ENCODE measurements around the gene MLH3.

The MLH3 gene

DNA sequence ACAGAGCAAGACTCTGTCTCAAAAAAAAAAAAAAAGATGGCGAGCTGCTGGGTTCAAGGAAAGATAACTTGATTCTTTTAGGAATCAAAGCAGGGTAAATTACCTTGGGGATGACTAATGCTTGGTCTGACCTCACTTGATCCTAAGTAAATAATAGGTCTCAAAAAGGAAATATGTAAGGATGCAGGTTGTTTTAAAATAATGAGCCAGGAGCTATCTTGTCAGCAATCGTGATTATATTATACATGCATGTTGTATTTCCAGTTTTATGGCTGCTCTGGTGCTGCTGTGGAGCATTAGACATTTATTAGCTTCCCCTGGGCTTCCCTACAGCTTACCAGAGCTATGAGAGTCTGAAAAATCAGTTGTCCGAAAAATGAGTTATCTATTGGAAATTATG lies 45.9 kb downstream of the MLH3 start:
- no peak overlapping the region for H3K9ac ChIP-seq (ENCODE audit: low read length)
- no peak overlapping the region for H3K18ac ChIP-seq (ENCODE audit: low read depth in 1 of 2, low read length in 2 of 2)
- H3K36me3 ChIP-seq (ENCODE audit: control insufficient read depth in 1 of 2, insufficient read depth in 2 of 2, low read depth in 1 of 2, low read length in 2 of 2) = peaks cover 12 to 55% of the 10 kb centered on the region in 2 experiments
- H4K8ac ChIP-seq (ENCODE audit: low read length) = no peak overlapping the region
- no peak overlapping the region for H3K27ac ChIP-seq (ENCODE audit: low read length, poor library complexity, severe bottlenecking)
- H4K91ac ChIP-seq (ENCODE audit: low read length) = no peak overlapping the region
- no peak overlapping the region for H3K14ac ChIP-seq (ENCODE audit: low read length in 2 of 2)
- H2AK5ac ChIP-seq (ENCODE audit: low read length, severe bottlenecking) = no peak overlapping the region
- H3K79me1 ChIP-seq (replicated peaks; ENCODE audit: low read length, poor library complexity, severe bottlenecking) = peaks cover 19% of the 10 kb centered on the region
- no peaks in the 10 kb centered on the region for H3K9me3 ChIP-seq (ENCODE audit: control insufficient read depth, low read length)
- no peak for DNase-seq
- H2BK5ac ChIP-seq (ENCODE audit: low read depth, low read length, poor library complexity, severe bottlenecking) = no peak overlapping the region
- peaks cover 4% of the 10 kb centered on the region for H3K4me1 ChIP-seq (ENCODE audit: control insufficient read depth, insufficient read depth, low read depth, low read length)
- 95% methylated on average over 2 of the region's 3 CpGs for WGBS
- H2BK120ac ChIP-seq (ENCODE audit: low read depth, low read length) = no peak overlapping the region
- no peak overlapping the region for H3K4me2 ChIP-seq (ENCODE audit: low read length, poor library complexity, severe bottlenecking)
- H3K23ac ChIP-seq (ENCODE audit: low read length in 2 of 2) = no peak overlapping the region
- H2AFZ ChIP-seq (ENCODE audit: low read depth, low read length) = no peak overlapping the region
- no peak overlapping the region for H3K4me3 ChIP-seq (ENCODE audit: insufficient read depth in 1 of 2, low read depth in 1 of 2, low read length in 2 of 2)
- no peak overlapping the region for H2BK15ac ChIP-seq (ENCODE audit: low read depth, poor library complexity, severe bottlenecking)
- no peak overlapping the region for H3K4ac ChIP-seq (ENCODE audit: low read depth in 1 of 2, low read length in 2 of 2)
- H3K27me3 ChIP-seq (ENCODE audit: control insufficient read depth in 1 of 2, insufficient read depth in 1 of 2, low read length in 2 of 2) = no peaks in the 10 kb centered on the region
- no peak overlapping the region for H2BK12ac ChIP-seq (ENCODE audit: low read length in 2 of 2)

DNA sequence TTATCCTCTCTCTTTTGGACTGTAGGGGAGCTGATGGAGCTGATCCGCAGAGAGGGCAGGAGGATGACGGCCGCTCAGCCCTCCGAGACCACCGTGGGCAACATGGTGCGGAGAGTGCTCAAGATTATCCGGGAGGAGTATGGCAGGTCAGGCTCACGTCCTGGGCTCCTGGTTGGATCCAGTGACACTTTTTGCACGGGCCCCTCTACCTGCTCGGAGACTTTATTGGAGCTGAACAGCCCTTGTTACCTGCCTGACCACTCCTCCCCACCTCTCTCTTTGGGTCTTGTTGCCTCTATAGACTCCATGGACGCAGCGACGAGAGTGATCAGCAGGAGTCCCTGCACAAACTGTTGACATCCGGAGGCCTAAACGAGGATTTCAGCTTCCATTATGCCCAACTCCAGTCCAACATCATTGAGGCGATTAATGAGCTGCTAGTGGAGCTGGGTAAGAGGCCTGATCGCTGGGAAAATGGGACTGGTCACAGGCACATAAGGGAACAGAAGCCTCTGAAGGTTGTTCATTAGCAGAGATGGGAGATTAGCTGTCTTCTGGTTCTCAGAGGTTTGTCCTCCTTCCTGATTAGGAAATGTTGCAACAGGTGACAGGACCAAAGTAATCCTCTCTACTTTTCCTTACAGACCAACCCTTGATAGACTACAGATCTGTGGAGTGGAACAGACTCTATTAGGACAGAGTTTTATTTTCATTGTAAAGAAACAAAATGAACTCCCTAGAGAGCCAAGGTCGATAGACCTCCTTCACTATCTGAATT lies 47.8 kb downstream of the MLH3 start:
- Histone ChIP-seq H2BK15ac (ENCODE audit: low read depth, poor library complexity, severe bottlenecking) (no peak overlapping the region), H3K4me3 (ENCODE audit: insufficient read depth in 1 of 2, low read depth in 1 of 2, low read length in 2 of 2) (peak overlapping the region; percentile 84 to 94), H3K9me3 (ENCODE audit: control insufficient read depth, low read length) (no peaks in the 10 kb centered on the region), H3K27me3 (ENCODE audit: control insufficient read depth in 1 of 2, insufficient read depth in 1 of 2, low read length in 2 of 2) (no peaks in the 10 kb centered on the region), H4K8ac (ENCODE audit: low read length) (peak overlapping the region; percentile 88), H3K4me2 (ENCODE audit: low read length, poor library complexity, severe bottlenecking) (peak overlapping the region; percentile 63), H2BK12ac (ENCODE audit: low read length in 2 of 2) (peak overlapping the region in 1 of 2 experiments; percentile 47), H3K79me1 (replicated peaks; ENCODE audit: low read length, poor library complexity, severe bottlenecking) (peaks cover 19% of the 10 kb centered on the region), H3K4me1 (ENCODE audit: control insufficient read depth, insufficient read depth, low read depth, low read length) (peaks cover 4% of the 10 kb centered on the region), H3K18ac (ENCODE audit: low read depth in 1 of 2, low read length in 2 of 2) (peak overlapping the region; percentile 46 to 67), H2BK120ac (ENCODE audit: low read depth, low read length) (peak overlapping the region; percentile 27), H3K23ac (ENCODE audit: low read length in 2 of 2) (peak overlapping the region in 1 of 2 experiments; percentile 46), H3K4ac (ENCODE audit: low read depth in 1 of 2, low read length in 2 of 2) (peak overlapping the region; percentile 69 to 90), H2BK5ac (ENCODE audit: low read depth, low read length, poor library complexity, severe bottlenecking) (no peak overlapping the region), H3K9ac (ENCODE audit: low read length) (peak overlapping the region; percentile 94), H3K27ac (ENCODE audit: low read length, poor library complexity, severe bottlenecking) (peak overlapping the region; percentile 1), H3K36me3 (ENCODE audit: control insufficient read depth in 1 of 2, insufficient read depth in 2 of 2, low read depth in 1 of 2, low read length in 2 of 2) (peaks cover 8 to 36% of the 10 kb centered on the region in 2 experiments), H3K14ac (ENCODE audit: low read length in 2 of 2) (peak overlapping the region in 1 of 2 experiments; percentile 78), H2AFZ (ENCODE audit: low read depth, low read length) (peak overlapping the region; percentile 90), H2AK5ac (ENCODE audit: low read length, severe bottlenecking) (peak overlapping the region; percentile 27), H4K91ac (ENCODE audit: low read length) (peak overlapping the region; percentile 47)
- 15% methylated on average over 18 of the region's 18 CpGs for WGBS
- DNase-seq = peak; percentile 24

DNA sequence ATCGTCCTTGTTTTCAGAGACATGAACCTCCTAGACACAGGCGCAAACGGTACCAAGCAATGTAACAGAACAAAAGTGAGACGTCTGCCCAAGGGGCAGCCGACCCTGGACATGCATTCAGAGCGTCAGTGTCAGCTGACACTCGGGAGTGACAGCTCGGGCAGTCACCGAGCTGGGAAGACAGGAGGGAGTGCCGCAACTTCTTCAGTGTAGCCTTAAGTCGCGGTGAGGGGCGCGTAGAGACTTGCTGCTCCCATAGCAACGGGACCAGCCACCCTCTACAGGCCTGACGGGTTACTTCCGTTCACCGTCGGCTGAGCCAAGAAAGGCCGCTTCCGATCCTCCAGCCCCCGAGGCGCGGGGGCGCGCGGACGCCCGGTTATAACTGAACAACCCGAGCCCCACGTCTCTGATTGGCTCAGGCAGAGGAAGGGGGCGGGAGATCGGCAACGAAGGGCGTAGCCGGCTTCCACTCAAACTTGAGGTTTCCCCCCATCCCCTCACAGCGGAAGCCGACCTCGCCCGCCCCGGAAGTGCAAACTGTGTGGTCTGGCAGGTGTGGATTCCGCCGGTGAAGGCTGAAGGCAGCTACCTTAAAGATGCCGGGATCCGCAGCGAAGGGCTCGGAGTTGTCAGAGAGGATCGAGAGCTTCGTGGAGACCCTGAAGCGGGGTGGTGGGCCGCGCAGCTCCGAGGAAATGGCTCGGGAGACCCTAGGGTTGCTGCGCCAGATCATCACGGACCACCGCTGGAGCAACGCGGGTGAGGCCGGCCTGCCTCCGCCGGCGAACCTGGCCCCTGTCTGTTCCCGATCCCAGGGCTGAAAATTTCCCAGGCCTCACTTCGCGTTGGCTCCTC lies 48.6 kb downstream of the MLH3 start, which contains the start of gene EIF2B2:
EIF2B2 (plus strand) TSS at position 530 of the 858 bp plus-strand sequence; CDS start at position 600, 70 bp downstream.
- H3K4me1 ChIP-seq (ENCODE audit: control insufficient read depth, insufficient read depth, low read depth, low read length) = peaks cover 4% of the 10 kb centered on the region
- H2BK5ac ChIP-seq (ENCODE audit: low read depth, low read length, poor library complexity, severe bottlenecking) = no peak within 1 kb of the TSS
- H2BK15ac ChIP-seq (ENCODE audit: low read depth, poor library complexity, severe bottlenecking) = no peak within 1 kb of the TSS
- peak within 1 kb of the TSS; percentile 27 for H2AK5ac ChIP-seq (ENCODE audit: low read length, severe bottlenecking)
- H3K4ac ChIP-seq (ENCODE audit: low read depth in 1 of 2, low read length in 2 of 2) = peak within 1 kb of the TSS; percentile 69 to 90
- H2AFZ ChIP-seq (ENCODE audit: low read depth, low read length) = peak within 1 kb of the TSS; percentile 90
- H3K27me3 ChIP-seq (ENCODE audit: control insufficient read depth in 1 of 2, insufficient read depth in 1 of 2, low read length in 2 of 2) = no peaks in the 10 kb centered on the region
- peak within 1 kb of the TSS; percentile 47 for H4K91ac ChIP-seq (ENCODE audit: low read length)
- peak within 1 kb of the TSS; percentile 34 for H3K27ac ChIP-seq (ENCODE audit: low read length, poor library complexity, severe bottlenecking)
- peak within 1 kb of the TSS; percentile 70 to 84 for H3K18ac ChIP-seq (ENCODE audit: low read depth in 1 of 2, low read length in 2 of 2)
- peak within 1 kb of the TSS; percentile 63 for H3K4me2 ChIP-seq (ENCODE audit: low read length, poor library complexity, severe bottlenecking)
- H3K79me1 ChIP-seq (replicated peaks; ENCODE audit: low read length, poor library complexity, severe bottlenecking) = peaks cover 17% of the 10 kb centered on the region
- peaks cover 5 to 27% of the 10 kb centered on the region in 2 experiments for H3K36me3 ChIP-seq (ENCODE audit: control insufficient read depth in 1 of 2, insufficient read depth in 2 of 2, low read depth in 1 of 2, low read length in 2 of 2)
- 1% methylated on average over 55 of the region's 66 CpGs for WGBS
- H3K14ac ChIP-seq (ENCODE audit: low read length in 2 of 2) = peak within 1 kb of the TSS in 1 of 2 experiments; percentile 78
- H3K4me3 ChIP-seq (ENCODE audit: insufficient read depth in 1 of 2, low read depth in 1 of 2, low read length in 2 of 2) = peak within 1 kb of the TSS; percentile 84 to 94
- peak; percentile 98 for DNase-seq
- H4K8ac ChIP-seq (ENCODE audit: low read length) = peak within 1 kb of the TSS; percentile 88
- no peaks in the 10 kb centered on the region for H3K9me3 ChIP-seq (ENCODE audit: control insufficient read depth, low read length)
- peak within 1 kb of the TSS in 1 of 2 experiments; percentile 47 for H2BK12ac ChIP-seq (ENCODE audit: low read length in 2 of 2)
- H3K9ac ChIP-seq (ENCODE audit: low read length) = peak within 1 kb of the TSS; percentile 94
- peak within 1 kb of the TSS; percentile 27 for H2BK120ac ChIP-seq (ENCODE audit: low read depth, low read length)
- peak within 1 kb of the TSS in 1 of 2 experiments; percentile 46 for H3K23ac ChIP-seq (ENCODE audit: low read length in 2 of 2)
